K562 (cell line): Measurements from ENCODE around the gene PTPN18. TPM values are rescaled to one million over a fixed set of nuclear protein-coding genes. Genes with fewer than 3 reads are reported as not detected.
A peak's percentile ranks its signal among the peaks of the same experiment; 100 is the strongest.

Experiments used
- ATF1 ChIP-seq, 2 experiments: fragments of 450-650 bp in 1 of 2; IDR thresholded peaks; 2 replicates each; pipeline ENCODE4 v1.6.1; 2016; ENCODE audit warnings: missing compliant biosample characterization in 1 of 2, missing genetic modification characterization in 1 of 2
- ATF7 ChIP-seq: fragments of 450-650 bp; IDR thresholded peaks from 2 replicates; pipeline ENCODE4 v1.7.1; 2014; ENCODE audit warnings: mild to moderate bottlenecking, moderate library complexity
- CLOCK ChIP-seq: fragments of 250-450 bp; sonication (Bioruptor Pico); IDR thresholded peaks from 2 replicates; pipeline ENCODE4 v1.4.0; 2020; ENCODE audit warnings: mild to moderate bottlenecking, moderate library complexity, borderline replicate concordance
- FOS ChIP-seq: IDR thresholded peaks from 3 replicates; pipeline ENCODE4 v1.6.1; 2011; ENCODE audit not compliant: insufficient read length; ENCODE audit errors: extremely low read depth
- ID3 ChIP-seq, 2 experiments: fragments of 250-450 bp in 1 of 2; fragments of 450-650 bp in 1 of 2; sonication (Bioruptor Pico) in 1 of 2; IDR thresholded peaks; 2 replicates each; pipeline versions ENCODE4 v1.6.1 to v1.8.0; 2016 to 2021; ENCODE audit warnings: mild to moderate bottlenecking in 2 of 2, moderate library complexity in 2 of 2, missing compliant biosample characterization in 1 of 2, missing genetic modification characterization in 1 of 2
- IRF2 ChIP-seq: sonication (generic); formaldehyde crosslinking; IDR thresholded peaks from 2 replicates; pipeline ENCODE4 v1.8.1; 2022; ENCODE audit warnings: mild to moderate bottlenecking, missing genetic modification reagents
- LEF1 ChIP-seq: fragments of 450-650 bp; IDR thresholded peaks from 2 replicates; pipeline ENCODE4 v1.6.1; 2016; ENCODE audit warnings: mild to moderate bottlenecking
- MAX ChIP-seq: sonication (generic); formaldehyde crosslinking; IDR thresholded peaks from 2 replicates; pipeline ENCODE4 v1.9.0; 2022; ENCODE audit warnings: mild to moderate bottlenecking, missing genetic modification reagents
- MLLT1 ChIP-seq, 2 experiments: fragments of 450-650 bp; IDR thresholded peaks; 2 replicates each; pipeline ENCODE4 v1.6.1; 2016
- MYBL2 ChIP-seq, 2 experiments: fragments of 450-650 bp in 1 of 2; sonication (generic) in 1 of 2; formaldehyde crosslinking in 1 of 2; IDR thresholded peaks; 2 replicates each; pipeline versions ENCODE4 v1.6.1 to v1.8.1; 2017 to 2022; ENCODE audit warnings: borderline replicate concordance in 1 of 2, inconsistent platforms in 1 of 2, low read depth in 1 of 2, mild to moderate bottlenecking in 1 of 2, missing genetic modification reagents in 1 of 2, moderate library complexity in 1 of 2
- NCOR1 ChIP-seq: fragments of 450-650 bp; IDR thresholded peaks from 2 replicates; pipeline ENCODE4 v1.6.1; 2016; ENCODE audit warnings: mild to moderate bottlenecking, moderate library complexity
- PHF20 ChIP-seq: fragments of 450-650 bp; IDR thresholded peaks from 2 replicates; pipeline ENCODE4 v1.6.1; 2018; ENCODE audit not compliant: partially characterized antibody
- PTRF ChIP-seq: fragments of 450-650 bp; IDR thresholded peaks from 2 replicates; pipeline ENCODE4 v1.6.1; 2016; ENCODE audit warnings: mild to moderate bottlenecking, missing genetic modification characterization, missing compliant biosample characterization
- TEAD4 ChIP-seq, 2 experiments: sonication (generic) in 1 of 2; formaldehyde crosslinking in 1 of 2; IDR thresholded peaks; 2 replicates each; pipeline versions ENCODE4 v1.6.1 to v1.8.0; 2012 to 2022; ENCODE audit warnings: borderline replicate concordance in 1 of 2, inconsistent platforms in 1 of 2, low read length in 1 of 2, mild to moderate bottlenecking in 1 of 2, missing genetic modification reagents in 1 of 2
- THRB ChIP-seq: fragments of 450-650 bp; formaldehyde crosslinking; conservative IDR thresholded peaks from 2 replicates; pipeline ENCODE4 v1.4.0; 2022; ENCODE audit warnings: mild to moderate bottlenecking, missing genetic modification characterization
- ZNF175 ChIP-seq: fragments of 200-800 bp; sonication (Bioruptor generic); IDR thresholded peaks from 2 replicates; pipeline ENCODE4 v1.6.1; 2016; ENCODE audit warnings: low read depth, mild to moderate bottlenecking, missing genetic modification characterization, missing compliant biosample characterization
- ZNF277 ChIP-seq: fragments of 250-450 bp; sonication (Bioruptor Pico); IDR thresholded peaks from 2 replicates; pipeline ENCODE4 v1.8.0; 2022; ENCODE audit warnings: inconsistent platforms, mild to moderate bottlenecking, moderate library complexity, borderline replicate concordance
- ZSCAN32 ChIP-seq: fragments of 450-650 bp; formaldehyde crosslinking; IDR thresholded peaks from 2 replicates; pipeline ENCODE4 v1.4.0; 2020; ENCODE audit warnings: mild to moderate bottlenecking, moderate library complexity
- polyA plus RNA-seq, 8 experiments: library from polyadenylated mRNA; depleted of rRNA in 4 of 8; stranded (reverse) in 5 of 8; unstranded in 3 of 8; fragments of >200 nt; fragmentation: Nextera tagmentation in 2 of 8; fragmentation: Illumina TruSeq in 1 of 8; extraction: Ambion mirVana in 2 of 8; extraction: Trizol in 1 of 8; gene quantifications; 2 replicates each; pipeline versions ENCODE4 v1.2.1 to v1.2.3, GENCODE V29; 2011 to 2014; ENCODE audit warnings: inconsistent platforms in 1 of 8, missing spikeins in 1 of 8
- total RNA-seq, 7 experiments: library from RNA; depleted of rRNA in 6 of 7; stranded (reverse); fragments of >200 nt in 6 of 7; fragmentation: Illumina TruSeq in 2 of 7; extraction: Trizol in 2 of 7; gene quantifications; 2 replicates each; pipeline versions ENCODE4 v1.2.1 to v1.2.3, GENCODE V29; 2011 to 2021; ENCODE audit warnings: low replicate concordance in 1 of 7

Gene PTPN18
- total and polyA plus RNA-seq, 9 of the 15 experiments (the other 6 are each of a cell fraction or from before 2014, with no cell fraction given): 11.6 to 90.7 (median 49.6) TPM

GRCh38 chr2:130337735-130338325, 18.0 kb upstream of the PTPN18 start (continued):
- TF ChIP-seq ATF7: peak; percentile 16; the same call in 1 of the 2 replicates
- no peak for TF ChIP-seq PHF20
- 0 out of 2 replicates have a peak, but pooled peaks have one; percentile 18 for TF ChIP-seq ZSCAN32 (CRISPR knock-in tag)
- TF ChIP-seq MYBL2 (IDR thresholded peaks at IDR 0.05; ENCODE audit: low read depth): 0 out of 2 replicates have a peak, but pooled peaks have one; percentile 20
- no peak for TF ChIP-seq MYBL2 (CRISPR knock-in tag; IDR thresholded peaks at IDR 0.05; ENCODE audit: borderline replicate concordance)
- TF ChIP-seq MLLT1 (IDR thresholded peaks at IDR 0.05): peak in 1 of 2 experiments; percentile 50; a peak in 1 of 4 replicates
- TF ChIP-seq FOS: peak; percentile 12
- no peak for TF ChIP-seq ZNF277 (CRISPR knock-in tag)
- no peak for TF ChIP-seq PTRF (tag)
- TF ChIP-seq MAX (CRISPR knock-in tag): peak; percentile 37; the same call in 1 of the 2 replicates
- TF ChIP-seq NCOR1: 0 out of 2 replicates have a peak, but pooled peaks have one; percentile 27
- TF ChIP-seq IRF2 (CRISPR knock-in tag): no peak
- no peak for TF ChIP-seq THRB (CRISPR knock-in tag)
- peak; percentile 65 for TF ChIP-seq TEAD4 (IDR thresholded peaks at IDR 0.05; ENCODE audit: low read length)
- TF ChIP-seq TEAD4 (CRISPR knock-in tag; IDR thresholded peaks at IDR 0.05; ENCODE audit: borderline replicate concordance): no peak
- no peak for TF ChIP-seq CLOCK (CRISPR knock-in tag)
- TF ChIP-seq LEF1: 0 out of 2 replicates have a peak, but pooled peaks have one; percentile 14
- peak; percentile 72 for TF ChIP-seq ZNF175 (CRISPR knock-in tag)
- no peak for TF ChIP-seq ID3 (CRISPR knock-in tag; IDR thresholded peaks at IDR 0.05)
- TF ChIP-seq ID3 (tag; IDR thresholded peaks at IDR 0.05): peak; percentile 64; the same call in 1 of the 2 replicates
- no peak for TF ChIP-seq ATF1 (CRISPR knock-in tag; IDR thresholded peaks at IDR 0.05)
- no peak for TF ChIP-seq ATF1 (tag; IDR thresholded peaks at IDR 0.05)
